HL-60 (cell line): ENCODE data around the gene SPEN.

Experiments
- CTCF ChIP-seq: IDR thresholded peaks from one replicate; pipeline ENCODE4 v1.5.1; 2011; ENCODE audit warnings: low read length, control low read depth, inconsistent platforms; ENCODE audit not compliant: insufficient read depth
- GABPA ChIP-seq: IDR thresholded peaks from 2 replicates; pipeline ENCODE4 v1.6.1; 2012; ENCODE audit warnings: low read depth
- POLR2AphosphoS5 ChIP-seq: IDR thresholded peaks from 2 replicates; pipeline ENCODE4 v1.6.1; 2012; ENCODE audit warnings: low read depth
- REST ChIP-seq: IDR thresholded peaks from 2 replicates; pipeline ENCODE4 v1.6.1; 2012; ENCODE audit warnings: low read depth; ENCODE audit not compliant: insufficient replicate concordance
- SPI1 ChIP-seq: IDR thresholded peaks from 2 replicates; pipeline ENCODE4 v1.6.1; 2012; ENCODE audit warnings: low read depth, mild to moderate bottlenecking, borderline replicate concordance

GRCh38 chr1:15954316-15954715 lies 106.8 kb downstream of the SPEN start:
- TF ChIP-seq CTCF (no peak), POLR2AphosphoS5 (no peak), SPI1 (no peak), REST (no peak), GABPA (no peak)
